T-helper 22 cell (primary cell): ENCODE measurements around the gene THSD4.

ENCODE experiments used
- DNase-seq: peaks from one replicate; pipeline ENCODE4 v3.0.0-alpha.2; 2020; ENCODE audit warnings: low read depth

Gene THSD4

GRCh38 chr15:71098920-71099319, 16.4 kb upstream of the THSD4 start:
- no peak for DNase-seq

GRCh38 chr15:71103102-71103676, 12.1 kb upstream of the THSD4 start:
- DNase-seq: no peak

GRCh38 chr15:71104636-71105035, 10.6 kb upstream of the THSD4 start:
- DNase-seq: no peak

GRCh38 chr15:71105444-71105843, 9.8 kb upstream of the THSD4 start:
- no peak for DNase-seq

- no peak for DNase-seq
These were observed 8.3 kb upstream of the THSD4 start for GRCh38 chr15:71106802-71107500.

GRCh38 chr15:71107501-71107815, 7.8 kb upstream of the THSD4 start:
- no peak for DNase-seq

GRCh38 chr15:71109130-71109529, 6.1 kb upstream of the THSD4 start:
- no peak for DNase-seq

- DNase-seq: no peak
These were observed 5.4 kb upstream of the THSD4 start for GRCh38 chr15:71109905-71110304.

- DNase-seq: no peak
These were observed 4.7 kb upstream of the THSD4 start for GRCh38 chr15:71110405-71111180.

- DNase-seq: no peak
These were observed 4.1 kb upstream of the THSD4 start for GRCh38 chr15:71111181-71111565.

GRCh38 chr15:71111950-71112349, 3.3 kb upstream of the THSD4 start:
- no peak for DNase-seq

GRCh38 chr15:71112429-71112828, 2.8 kb upstream of the THSD4 start:
- DNase-seq: no peak

GRCh38 chr15:71114066-71114680, 1.1 kb upstream of the THSD4 start:
- no peak for DNase-seq

GRCh38 chr15:71115567-71116351, 488 bp downstream of the THSD4 start:
- no peak for DNase-seq

GRCh38 chr15:71116366-71116765, 1.1 kb downstream of the THSD4 start:
- no peak for DNase-seq

- DNase-seq: no peak
These were observed 1.7 kb downstream of the THSD4 start for GRCh38 chr15:71116942-71117341.

- DNase-seq: no peak
These were observed 2.5 kb downstream of the THSD4 start for GRCh38 chr15:71117714-71118305.

GRCh38 chr15:71118345-71118744, 3.1 kb downstream of the THSD4 start:
- no peak for DNase-seq

GRCh38 chr15:71118881-71119632, 3.8 kb downstream of the THSD4 start:
- DNase-seq: no peak

- DNase-seq: no peak
These were observed 5.2 kb downstream of the THSD4 start for GRCh38 chr15:71120428-71120944.

- DNase-seq: no peak
These were observed 6.2 kb downstream of the THSD4 start for GRCh38 chr15:71121442-71121841.
